Stimulated activated CD4-positive, alpha-beta T cell treated with anti-CD3 and anti-CD28 coated beads, Interleukin-4, amount 100 ng/mL, for 48 hours (primary cell): ENCODE results near the gene KCTD8.

Source experiments
- DNase-seq, 2 donors: peaks; one replicate each; pipeline ENCODE4 v3.0.0-alpha.2; 2020; ENCODE audit warnings: low read depth in 2 of 2

The KCTD8 gene

DNA sequence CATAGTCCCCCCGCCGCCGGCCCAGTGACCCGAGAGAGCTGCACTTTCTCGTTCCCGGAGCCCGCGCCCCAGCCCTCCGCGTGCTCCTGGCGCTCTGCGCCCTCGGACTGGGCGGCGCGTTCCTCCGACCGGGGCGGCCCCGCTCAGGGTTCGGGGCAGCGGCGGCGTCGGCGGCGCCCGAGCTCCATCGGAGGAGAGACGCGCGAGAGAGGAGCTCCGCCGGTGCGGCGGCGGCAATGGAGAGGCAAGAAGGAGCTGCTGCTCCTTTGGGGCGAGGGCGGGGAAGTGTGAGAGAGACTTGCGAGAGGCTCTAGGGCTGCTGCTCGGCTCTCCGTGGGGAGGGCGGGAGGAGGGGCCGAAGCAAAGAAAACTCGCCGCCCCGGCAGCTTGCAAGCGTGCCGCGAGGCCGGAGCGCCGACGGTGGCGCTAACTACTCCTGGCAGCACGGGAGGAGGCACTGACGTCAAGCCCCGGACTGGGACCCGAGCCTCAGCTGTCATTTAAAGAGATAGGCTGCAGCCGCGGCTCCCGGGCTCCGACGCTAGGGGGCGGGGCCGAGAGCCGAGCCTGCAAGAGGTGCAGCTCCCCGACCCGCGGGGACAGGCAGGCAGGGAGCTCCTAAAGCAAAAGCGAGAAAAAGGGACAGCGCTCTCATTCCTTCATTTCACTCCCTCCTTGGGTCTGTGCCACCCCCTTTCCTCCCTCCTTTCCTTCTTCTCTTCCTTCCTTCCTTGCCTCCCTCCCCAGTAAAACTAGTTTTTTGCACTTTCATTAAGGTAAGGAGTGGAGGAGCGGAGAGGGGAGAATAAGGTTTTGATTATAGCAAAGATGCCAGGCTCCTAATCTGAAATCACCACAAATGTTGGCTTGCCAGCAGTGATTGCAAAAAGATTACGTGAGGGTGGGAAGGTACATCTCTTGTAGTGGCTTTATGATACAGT, at the start of gene KCTD8:
Gene KCTD8 (minus strand): TSS at position 289 of the 941 bp plus-strand sequence.
- peak; percentile 53 to 68 for DNase-seq

DNA sequence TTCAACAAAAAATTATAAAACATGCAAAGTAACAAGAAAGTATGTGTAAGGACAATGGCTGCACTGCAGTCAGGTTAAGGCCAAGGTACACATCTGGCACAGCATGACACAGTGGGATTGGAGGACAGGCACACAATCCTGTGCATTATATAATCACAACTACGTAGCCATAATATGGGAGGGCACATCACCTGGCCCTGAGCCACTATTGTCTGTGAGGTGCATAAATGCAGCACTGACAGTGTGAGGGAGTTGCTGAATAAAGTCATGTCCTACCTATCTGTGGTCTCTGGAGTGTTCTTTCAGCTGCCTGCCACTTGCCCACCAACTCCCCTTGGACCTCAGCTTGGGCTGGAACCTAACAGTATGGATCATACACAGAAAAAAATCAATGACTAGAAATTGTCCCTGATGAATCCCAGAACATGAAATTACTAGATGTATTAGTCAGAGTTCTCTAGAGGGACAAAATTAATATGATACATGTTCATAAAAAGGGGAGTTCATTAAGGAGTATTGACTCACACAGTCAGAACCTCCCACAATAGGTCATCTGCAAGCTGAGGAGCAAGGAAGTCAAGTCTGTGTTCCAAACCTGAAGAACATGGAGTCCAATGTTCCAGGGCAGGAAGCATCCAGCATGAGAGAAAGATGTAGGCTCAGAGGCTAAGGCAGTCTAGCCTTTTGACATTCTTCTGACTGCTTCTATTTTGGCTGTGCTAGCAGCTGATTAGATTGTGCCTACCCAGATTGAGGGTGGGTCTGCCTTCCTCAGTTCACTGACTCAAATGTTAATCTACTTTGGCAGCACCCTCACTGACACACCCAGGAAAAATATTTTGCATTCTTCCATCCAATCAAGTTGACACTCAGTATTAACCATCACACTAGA, 46.4 kb upstream of the KCTD8 start:
- DNase-seq = no peak

DNA sequence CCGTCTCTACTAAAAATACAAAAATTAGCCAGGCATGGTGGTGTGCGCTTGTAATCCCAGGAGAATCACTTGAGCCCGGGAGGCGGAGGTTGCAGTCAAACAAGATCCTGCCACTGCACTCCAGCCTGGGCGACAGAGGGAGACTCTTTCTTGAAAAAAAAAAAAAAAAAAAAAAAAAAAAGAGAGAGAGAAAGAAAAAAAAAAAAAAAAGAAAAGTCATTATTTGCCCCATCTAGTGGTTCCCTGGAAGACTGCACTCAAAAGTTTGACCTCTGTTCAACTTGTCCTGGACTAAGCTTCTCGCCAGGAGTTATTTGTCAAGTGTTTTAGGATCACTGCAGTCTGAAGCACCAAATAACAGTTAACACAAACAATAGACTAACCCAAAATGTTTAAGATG, 45.3 kb upstream of the KCTD8 start:
- no peak for DNase-seq

GRCh38 chr4:44487341-44487740, 38.7 kb upstream of the KCTD8 start:
- DNase-seq = no peak

- no peak for DNase-seq
Measured at GRCh38 chr4:44479731-44480130, 31.1 kb upstream of the KCTD8 start.

DNA sequence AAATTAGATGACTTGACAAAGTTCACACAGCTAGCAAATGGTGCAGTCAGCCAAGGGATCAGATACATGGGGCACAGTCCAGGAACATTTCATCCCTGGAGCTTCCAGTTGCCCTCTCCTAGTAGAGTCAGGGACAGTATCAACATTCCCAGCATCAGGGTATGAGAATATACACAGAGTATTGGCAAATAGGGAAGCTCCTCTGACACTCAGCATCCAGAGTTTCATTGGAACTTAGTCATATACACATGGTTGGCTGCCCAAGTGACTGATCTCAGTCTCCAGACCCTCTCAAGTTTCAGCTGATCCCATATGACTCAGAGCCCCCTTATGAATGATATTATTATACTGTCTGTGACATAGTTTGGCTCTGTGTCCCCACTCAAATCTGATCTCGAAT, 13.7 kb upstream of the KCTD8 start:
- DNase-seq = no peak

DNA sequence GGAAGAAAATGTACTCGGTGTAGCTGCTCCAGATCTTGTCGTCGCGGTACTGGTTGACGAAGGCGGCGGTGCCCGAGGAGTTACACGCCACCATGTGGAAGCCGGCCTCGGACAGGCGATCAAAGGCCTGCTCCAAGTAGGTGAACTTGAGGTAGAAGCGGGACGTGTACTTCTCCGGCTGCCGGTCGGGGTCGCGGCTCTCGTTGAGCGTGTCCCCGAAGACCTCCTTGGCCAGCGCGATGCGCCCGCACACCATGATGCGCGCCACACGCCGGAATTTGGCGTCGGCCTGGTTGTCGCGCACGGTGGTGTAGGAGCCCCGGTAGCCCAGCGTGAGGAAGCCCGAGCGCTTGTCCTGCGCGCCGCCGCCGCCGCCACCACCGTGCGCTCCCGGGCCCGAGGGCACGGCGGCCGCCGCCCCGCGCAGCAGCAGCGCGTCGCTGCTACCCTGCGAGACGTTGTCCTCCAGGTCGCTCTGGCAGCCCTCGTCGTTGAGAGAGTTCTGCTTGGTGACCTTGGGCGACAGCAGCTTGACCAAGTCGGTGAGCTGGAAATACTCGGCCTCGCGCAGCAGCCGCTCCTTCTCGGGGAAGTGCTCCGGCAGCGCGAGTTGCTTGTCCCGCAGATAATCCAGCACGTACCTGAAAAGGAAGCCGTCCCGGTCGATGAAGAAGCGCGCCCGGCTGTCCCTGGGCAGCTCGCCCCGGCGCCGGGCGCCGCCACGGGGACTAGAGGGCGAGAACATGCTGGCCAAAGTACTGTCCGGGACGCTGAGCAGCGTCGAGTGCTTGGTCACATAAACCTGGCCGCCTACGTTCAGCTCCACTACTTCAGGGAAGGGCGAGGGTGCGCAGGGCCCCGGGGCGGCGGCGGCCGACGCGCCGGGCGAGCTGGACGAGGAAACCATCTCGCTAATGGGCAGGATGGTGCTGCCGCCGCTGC, 775 bp downstream of the KCTD8 start:
- DNase-seq = no peak

GRCh38 chr4:44446801-44447562, 1.6 kb downstream of the KCTD8 start:
- no peak for DNase-seq

DNA sequence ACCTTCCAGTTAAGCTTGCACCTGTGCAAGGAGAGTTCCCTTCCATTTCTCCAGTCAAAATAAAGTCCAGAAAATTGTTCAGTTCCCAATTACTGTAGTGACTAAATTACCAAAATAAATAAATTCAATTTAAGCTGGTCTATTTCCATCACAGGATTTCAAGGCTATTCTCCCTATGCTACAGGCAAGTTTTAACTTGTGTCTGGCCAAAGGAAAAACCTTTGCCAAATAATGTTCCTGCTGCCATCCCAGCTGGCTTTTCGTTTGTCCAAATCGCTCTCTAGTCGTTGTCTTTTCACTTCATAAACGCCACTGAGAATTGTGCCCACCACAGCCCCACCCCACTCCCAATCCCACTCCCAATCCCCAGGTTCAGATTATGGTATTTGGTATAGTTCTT, 2.4 kb downstream of the KCTD8 start:
- DNase-seq = no peak

DNA sequence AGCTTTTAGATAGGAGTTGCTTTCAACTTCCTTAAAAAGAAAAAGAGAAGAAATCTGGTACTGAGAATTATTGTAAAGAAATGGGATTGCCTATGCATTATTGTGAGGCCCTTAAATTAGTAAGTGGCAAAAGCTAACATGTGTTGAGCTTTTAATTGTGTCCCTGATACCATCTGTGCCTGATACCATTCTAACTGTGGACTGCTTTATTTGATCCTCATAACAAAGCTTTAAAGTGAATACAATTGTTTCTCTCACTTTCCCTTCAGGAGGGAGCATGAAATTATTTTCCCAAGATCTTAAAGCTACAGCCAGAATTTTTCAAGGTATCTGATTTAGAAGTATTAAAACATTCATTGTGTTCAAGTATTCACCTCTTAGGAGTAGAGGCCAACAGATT, 9.9 kb downstream of the KCTD8 start:
- DNase-seq = no peak

DNA sequence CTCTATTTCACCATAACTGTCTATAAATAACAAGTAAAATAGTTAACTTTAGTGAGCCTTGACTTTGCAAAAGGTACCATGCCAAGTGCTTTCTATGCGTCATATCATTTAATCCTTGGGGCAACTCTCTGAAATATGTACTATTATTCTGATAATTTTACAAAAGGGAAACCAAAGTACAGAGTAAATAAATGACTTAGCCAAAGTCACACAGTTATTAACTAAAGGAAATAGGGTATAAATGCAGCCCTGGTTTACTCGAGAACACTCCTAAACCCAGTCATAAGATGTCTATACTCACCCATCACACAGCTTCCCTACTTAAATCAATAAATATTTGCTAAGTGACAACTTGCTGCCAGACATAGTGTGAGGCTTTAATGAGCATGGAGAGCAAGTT, 14.4 kb downstream of the KCTD8 start:
- no peak for DNase-seq

GRCh38 chr4:44425614-44426208, 22.9 kb downstream of the KCTD8 start:
- no peak for DNase-seq

- DNase-seq = no peak
Measured at GRCh38 chr4:44422912-44423311, 25.7 kb downstream of the KCTD8 start.

DNA sequence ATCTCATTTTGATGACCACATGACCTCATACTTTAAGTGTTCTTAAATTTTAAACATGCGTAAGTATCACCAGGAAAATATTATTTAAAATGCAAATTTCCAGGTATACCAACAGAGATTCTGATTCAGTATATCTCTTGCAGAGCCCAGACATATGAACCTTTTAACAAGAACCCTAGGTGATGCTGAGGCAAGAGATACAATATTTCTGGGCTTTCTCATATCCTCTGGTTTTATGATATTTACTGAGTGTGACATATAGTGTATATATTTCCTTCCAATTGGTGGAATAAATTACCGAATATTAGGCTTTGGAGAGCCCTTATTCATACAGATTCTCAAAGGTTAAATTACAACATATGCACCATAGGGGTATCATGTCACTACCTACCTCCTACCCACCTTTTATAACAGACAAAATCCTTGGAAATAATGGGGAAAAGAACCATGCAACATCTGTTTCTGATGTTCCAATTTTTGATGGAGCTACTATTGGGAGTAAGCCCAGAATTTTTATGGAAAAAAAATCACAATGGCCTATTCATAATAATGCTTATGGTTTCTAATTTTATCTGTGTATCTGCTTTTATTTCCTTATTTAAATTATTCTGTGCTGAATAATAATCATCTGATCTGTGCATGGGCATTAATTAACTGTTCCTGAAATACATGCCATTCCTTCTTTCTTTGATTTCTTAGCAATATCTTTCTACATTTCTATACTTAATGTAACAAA, 27.1 kb downstream of the KCTD8 start:
- no peak for DNase-seq

- DNase-seq = no peak
Measured at GRCh38 chr4:44415251-44415650, 33.4 kb downstream of the KCTD8 start.

DNA sequence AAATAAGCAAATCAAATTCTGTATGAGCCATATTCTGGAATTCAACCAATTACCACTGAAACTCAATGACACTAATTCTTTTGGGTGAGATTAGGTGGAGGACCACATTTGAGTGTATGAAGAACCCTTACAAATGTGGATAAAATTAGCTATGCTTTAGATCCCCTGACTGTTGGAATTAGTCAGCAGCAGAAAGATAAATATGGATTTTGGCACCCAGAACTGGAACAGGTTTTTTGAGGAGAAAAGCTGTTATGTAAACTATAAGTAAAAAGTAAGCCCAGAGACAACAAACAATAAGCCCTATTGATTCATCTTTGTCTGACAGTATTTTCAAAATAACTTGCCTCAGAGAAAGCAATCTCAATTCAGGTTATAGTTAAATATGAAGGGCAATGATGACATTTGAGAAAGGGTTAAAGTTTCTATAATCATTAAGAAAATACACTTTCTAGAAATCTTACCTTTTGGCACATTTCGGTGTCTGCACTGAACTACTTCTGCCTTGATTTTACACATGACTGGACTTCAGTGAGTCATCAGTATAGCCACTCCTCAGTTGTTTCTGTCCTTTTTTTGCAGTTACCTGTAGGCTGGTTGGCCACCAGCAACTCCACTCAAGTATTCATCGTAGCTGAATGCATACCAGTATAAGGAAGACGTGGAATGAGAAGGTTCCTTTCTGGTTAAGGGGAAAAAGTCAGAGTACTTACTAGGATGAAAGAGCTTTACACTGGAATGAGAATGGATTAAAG, 80.0 kb downstream of the KCTD8 start:
- no peak for DNase-seq

- no peak for DNase-seq
Measured at GRCh38 chr4:44354172-44354571, 94.4 kb downstream of the KCTD8 start.

DNA sequence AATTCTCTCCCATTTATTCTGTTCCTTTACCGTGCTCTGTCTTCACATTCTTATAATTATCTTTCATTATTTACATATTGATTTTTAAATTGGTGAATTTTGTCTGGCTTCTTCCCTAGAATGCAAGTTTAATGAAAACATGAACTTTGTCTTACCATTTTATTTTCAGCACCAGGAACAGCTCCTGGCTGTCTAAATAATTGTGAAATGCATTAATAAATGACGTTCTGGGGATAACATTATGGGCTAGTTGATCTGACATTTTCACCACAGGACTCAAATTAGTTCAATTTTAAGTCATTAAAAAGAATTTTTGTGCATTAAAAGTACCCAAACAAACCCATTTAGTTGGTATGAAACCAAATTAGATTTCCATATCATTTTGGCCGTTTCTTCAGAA, 97.5 kb downstream of the KCTD8 start:
- DNase-seq = no peak

GRCh38 chr4:44342800-44343199, 105.8 kb downstream of the KCTD8 start:
- no peak for DNase-seq
